Ammon's horn (tissue), 1 donor: ENCODE data around the gene TUBB3.

Experiments used
- DNase-seq: peaks from one replicate; pipeline ENCODE4 v3.0.0-alpha.2; 2016; ENCODE audit warnings: low spot score

TUBB3 gene

GRCh38 chr16:89938175-89938885 is 15.2 kb downstream of the TUBB3 start:
- DNase-seq = no peak

DNA sequence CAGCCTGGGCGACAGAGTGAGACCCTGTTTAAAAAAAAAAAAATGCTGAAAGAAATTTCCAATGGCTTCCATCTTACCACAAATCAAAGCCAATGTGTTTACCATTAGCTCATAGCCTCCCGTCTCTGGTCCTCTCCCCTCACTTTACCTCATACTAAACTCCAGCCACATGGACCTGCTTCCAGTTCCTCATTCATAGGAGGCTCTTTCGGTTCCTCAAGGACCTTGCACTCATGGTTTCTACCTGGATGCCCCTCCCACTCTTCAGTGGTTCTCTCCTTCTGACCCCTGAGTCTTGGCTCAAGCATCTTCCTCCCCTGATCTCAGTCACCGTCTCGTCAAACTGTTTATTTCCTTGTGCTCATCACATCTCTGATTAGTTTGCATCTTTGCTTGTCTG is 21.6 kb downstream of the TUBB3 start:
- DNase-seq = no peak

- no peak for DNase-seq
Observed at GRCh38 chr16:89945654-89946053, 22.5 kb downstream of the TUBB3 start.

DNA sequence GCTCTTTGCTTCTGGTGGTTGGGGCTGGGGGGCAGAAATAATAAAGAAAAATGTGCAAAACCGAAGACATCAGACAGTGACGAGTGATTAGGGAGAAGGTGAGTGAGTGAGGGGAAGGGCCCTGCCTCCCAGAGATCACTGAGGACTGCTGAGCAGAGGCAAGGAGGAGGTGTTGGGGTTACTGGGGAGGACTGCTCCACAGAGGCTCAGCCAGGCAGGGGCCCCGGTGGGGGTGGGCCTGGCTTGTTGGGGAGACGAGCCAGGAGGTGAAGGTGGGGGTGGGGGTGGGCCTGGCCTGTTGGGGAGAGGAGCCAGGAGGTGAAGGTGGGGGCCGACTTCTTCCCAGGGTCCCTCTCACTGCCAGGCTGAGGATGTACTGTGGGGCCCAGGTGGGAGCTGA is 23.4 kb downstream of the TUBB3 start:
- DNase-seq = no peak

GRCh38 chr16:89949121-89949742 is 26.1 kb downstream of the TUBB3 start:
- DNase-seq = no peak

GRCh38 chr16:89949756-89950155 is 26.6 kb downstream of the TUBB3 start:
- no peak for DNase-seq

- no peak for DNase-seq
Observed at GRCh38 chr16:89951509-89951908, 28.4 kb downstream of the TUBB3 start.

DNA sequence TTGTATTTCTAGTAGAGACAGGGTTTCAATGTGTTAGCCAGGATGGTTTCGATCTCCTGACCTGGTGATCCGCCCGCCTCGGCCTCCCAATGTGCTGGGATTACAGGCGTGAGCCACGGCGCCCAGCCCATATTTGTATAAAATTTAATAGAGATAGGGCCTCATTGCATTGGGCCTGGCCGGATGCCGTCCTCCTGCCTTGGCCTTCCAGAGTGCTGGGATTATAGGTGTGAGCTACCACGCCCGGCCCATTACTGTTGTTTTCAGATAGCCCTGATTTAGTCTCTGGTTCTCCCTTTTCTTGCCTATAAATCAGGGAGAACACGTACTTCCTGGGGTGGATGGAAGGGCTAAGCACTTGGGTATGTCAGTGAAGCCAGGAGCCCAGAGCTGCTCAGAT is 28.9 kb downstream of the TUBB3 start:
- no peak for DNase-seq

GRCh38 chr16:89952551-89952950 is 29.4 kb downstream of the TUBB3 start:
- DNase-seq = no peak

DNA sequence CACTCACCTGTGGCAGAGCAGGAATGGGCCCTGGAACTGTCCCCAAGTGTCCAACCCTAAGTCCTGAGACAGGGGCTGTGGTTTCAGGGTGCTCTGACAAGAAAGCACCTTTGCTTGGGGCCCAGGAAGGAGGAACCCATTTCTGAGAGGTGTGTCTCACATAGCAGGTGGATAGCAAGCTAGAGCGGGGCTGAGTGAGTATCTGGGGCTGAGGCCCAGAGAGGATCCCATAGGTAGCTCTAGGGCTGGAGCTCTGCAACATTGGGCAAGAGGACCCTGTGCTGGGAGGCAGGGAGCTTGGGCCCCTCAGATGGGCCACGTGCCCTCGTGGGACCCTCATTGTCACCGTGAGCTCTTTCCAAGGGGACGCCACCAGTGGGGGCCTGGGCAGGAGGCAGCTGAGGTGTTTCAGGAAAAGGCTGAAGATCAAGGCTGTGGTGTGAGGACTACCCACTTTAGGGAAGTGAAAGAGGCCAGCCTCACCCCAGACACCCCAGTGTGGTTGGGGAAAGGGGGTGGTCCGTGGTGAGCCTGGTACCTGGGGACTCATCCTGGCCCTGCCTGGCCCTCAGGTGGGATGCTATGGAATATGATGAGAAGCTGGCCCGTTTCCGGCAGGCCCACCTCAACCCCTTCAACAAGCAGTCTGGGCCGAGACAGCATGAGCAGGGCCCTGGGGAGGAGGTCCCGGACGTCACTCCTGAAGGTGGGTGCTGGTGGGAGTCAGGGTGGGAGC is 30.7 kb downstream of the TUBB3 start:
- DNase-seq = no peak

- no peak for DNase-seq
Observed at GRCh38 chr16:89954462-89954861, 31.3 kb downstream of the TUBB3 start.

DNA sequence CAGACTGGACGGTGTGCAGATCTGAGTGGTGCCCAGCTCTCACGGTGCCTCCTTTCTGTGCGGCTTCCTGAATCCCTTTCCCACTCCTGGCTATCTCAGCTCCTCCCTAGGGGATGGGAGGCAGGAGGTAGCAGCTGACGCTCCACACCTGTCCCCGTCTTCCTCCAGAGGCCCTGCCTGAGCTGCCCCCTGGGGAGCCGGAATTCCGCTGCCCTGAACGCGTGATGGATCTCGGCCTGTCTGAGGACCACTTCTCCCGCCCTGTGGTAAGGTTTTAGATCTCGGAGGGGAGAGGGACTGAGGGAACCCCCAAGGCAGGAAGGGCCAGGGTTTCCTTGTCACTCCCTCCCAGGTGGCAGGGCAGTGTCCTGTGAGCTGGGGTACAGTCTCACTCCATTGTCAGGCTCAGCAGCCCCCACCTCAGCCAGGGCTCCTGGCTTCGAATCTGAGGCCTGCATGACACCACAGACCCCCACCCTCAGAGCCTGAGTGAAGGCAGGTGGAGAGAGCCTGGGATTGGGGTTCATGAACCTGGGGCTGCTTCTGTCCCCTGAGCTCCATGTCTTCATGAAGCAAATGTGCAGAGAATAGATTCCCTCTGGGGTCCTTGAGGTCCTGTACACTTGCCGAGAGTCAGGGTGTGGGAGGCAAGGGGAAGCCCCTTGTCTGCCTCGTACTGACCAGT is 32.0 kb downstream of the TUBB3 start:
- no peak for DNase-seq

- no peak for DNase-seq
Observed at GRCh38 chr16:89956505-89957215, 33.5 kb downstream of the TUBB3 start.

DNA sequence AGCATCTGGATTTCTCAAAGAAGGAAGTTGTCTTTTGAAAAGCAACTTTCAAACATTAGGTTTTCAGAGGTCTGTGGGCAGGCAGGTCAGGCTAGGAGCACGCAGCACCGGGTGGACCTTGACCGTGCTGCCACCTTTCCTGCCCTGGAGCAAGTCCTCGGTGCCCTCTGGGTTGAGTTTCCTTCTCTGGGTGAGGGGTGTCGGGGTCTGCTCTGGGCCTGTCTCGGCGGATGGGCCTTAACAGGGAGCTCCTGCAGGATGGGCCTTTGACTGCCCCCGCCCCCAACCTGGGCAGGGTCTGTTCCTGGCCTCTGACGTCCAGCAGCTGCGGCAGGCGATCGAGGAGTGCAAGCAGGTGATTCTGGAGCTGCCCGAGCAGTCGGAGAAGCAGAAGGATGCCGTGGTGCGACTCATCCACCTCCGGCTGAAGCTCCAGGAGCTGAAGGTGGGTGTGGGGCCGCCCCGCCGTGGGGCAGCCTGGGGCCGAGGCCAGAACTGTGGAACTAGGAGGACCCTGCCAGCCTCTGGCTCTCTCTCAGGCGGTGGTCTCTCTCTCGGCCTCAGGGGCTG is 34.2 kb downstream of the TUBB3 start:
- DNase-seq = no peak

DNA sequence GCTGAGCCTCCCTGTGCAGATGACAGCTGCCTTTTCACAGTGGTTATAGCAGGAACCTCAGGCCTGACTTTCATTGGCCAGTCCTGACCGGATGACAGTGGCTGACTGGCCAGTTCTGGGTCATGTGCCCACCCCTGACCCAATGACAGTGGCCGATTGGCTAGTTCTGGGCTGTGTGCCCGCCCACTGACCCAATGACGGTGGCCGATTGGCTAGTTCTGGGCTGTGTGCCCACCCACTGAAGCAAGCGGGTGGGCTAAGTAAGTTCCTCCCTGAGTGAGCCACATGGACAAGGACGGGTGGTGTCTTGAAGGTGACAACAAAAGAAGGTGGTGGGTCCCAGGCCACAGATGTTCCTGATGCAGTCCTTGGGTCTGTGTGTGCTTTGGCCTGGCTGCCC is 34.9 kb downstream of the TUBB3 start:
- DNase-seq = peak; percentile 29

GRCh38 chr16:89958596-89958995 is 35.5 kb downstream of the TUBB3 start:
- no peak for DNase-seq

GRCh38 chr16:89960966-89961365 is 37.8 kb downstream of the TUBB3 start:
- DNase-seq = no peak

GRCh38 chr16:89961920-89962319 is 38.8 kb downstream of the TUBB3 start:
- no peak for DNase-seq

- no peak for DNase-seq
Observed at GRCh38 chr16:89962754-89963498, 39.8 kb downstream of the TUBB3 start.

DNA sequence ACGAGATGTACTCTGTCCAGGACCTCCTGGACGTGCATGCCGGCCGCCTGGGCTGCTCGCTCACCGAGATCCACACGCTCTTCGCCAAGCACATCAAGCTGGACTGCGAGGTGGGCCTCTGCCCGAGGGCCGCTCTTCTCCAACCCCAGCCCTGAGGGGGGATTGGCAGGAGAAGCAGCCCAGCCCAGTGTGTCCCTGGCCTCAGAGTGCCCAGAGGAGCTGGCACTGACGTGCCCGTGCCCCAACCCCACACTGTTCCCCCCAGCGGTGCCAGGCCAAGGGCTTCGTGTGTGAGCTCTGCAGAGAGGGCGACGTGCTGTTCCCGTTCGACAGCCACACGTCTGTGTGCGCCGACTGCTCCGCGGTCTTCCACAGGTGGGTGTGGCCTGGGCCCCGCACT is 41.1 kb downstream of the TUBB3 start:
- no peak for DNase-seq
